ENCODE results near the gene ENPP7.
A peak's percentile ranks its signal among the peaks of the same experiment; 100 is the strongest.

The ENPP7 gene

DNA sequence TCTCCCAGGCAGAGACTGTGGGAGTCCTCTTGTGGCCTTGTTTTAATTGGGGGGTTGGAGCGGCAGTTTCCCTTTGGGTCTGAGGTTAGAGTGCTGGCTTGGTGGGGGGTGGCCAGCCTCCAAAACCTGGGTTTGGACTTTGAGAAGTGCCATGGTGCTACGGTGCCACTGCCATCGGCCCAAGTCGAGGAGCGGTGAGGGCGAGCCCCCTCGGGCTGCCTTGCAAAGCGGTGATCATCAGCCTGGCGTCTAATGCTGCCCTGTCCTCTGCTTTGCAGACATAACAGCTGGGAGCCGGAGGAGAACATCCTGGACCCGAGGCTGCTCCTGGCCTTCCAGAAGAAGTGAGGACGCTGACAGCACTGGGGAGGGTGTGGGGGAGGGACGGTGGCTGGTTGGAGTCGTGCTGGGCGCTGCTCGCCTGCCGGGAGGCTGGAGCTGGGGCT, 48.4 kb downstream of the ENPP7 start:
- DNase-seq, result peak; percentile 26

- DNase-seq, result peak; percentile 34
Measured at GRCh38 chr17:79779661-79780365, 49.1 kb downstream of the ENPP7 start.

DNA sequence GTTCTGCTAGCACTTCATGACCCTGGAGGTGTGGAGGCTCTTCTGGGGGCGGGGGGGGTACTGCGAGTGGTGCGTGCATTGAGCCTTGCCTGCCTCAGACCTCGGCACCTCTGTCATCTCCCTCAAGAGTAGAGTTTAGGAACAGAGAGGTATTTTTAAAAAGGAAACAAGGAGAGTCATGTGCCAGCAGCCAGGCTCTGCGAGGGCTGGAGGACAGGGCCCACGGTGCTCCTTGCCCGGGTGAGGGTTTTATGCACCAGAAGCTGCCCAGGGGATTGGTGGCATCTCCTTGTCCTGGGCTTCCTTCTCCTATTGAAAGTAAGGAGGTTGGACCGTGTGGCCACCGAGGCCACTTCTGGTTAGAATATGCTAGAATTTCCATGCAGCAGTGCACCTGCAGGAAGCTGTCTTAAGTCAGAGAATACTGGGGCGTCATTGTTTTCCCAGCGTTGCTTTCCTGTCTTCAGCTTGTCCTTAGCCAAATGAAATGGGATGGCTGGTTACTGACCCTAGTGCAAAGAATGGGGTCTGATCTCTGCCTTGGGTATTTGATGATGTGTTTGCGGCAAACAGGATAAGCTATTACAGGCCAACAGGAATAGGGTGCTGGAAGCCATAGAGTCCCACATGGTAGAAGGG, 50.4 kb downstream of the ENPP7 start:
- DNase-seq, result no peak

DNA sequence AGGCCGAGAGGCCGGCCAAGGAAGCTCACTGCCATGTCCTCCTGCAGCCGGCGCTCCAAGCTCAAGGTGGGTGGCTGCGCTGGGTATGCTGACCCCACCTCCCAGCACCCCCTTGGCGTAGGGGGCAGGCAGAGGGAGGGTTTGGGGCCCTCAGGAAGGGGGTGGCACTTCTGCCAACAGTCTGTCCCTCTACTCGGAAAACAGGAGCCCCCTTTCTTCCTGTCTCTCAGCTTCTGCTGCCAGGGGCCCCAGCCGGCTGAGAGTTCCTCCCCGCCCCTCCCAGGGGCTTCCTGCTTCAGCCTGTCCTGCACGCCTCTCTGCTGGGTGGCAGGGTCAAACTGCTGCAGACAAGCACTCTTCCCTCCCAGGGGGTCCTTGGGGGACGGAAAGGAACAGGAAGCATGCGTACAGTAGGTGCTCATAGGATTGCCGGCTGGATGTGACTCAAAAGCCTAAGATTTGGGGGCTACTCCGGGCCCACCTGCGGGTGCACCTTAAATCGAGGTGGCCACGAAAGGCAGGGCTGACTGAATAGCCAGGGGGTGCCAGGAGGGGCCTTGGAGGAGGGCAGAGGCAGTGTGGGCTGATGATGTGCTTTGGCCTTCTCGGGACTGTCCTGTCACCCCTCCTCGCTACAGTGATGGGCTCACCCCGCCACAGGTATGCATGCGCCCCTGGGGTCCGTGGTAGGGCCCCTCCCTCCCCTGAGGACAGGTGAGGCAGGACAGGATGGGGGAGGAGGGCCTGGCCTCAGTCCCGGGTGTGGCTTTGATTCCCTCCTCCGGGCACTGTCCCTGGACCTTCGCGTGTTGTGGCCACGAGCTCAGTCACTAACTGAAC, 51.2 kb downstream of the ENPP7 start:
- peak; percentile 63 for DNase-seq

GRCh38 chr17:79783891-79784290, 53.1 kb downstream of the ENPP7 start:
- no peak for DNase-seq

GRCh38 chr17:79784353-79785016, 53.7 kb downstream of the ENPP7 start:
- no peak for DNase-seq

GRCh38 chr17:79785017-79785899, 54.5 kb downstream of the ENPP7 start:
- no peak for DNase-seq

DNA sequence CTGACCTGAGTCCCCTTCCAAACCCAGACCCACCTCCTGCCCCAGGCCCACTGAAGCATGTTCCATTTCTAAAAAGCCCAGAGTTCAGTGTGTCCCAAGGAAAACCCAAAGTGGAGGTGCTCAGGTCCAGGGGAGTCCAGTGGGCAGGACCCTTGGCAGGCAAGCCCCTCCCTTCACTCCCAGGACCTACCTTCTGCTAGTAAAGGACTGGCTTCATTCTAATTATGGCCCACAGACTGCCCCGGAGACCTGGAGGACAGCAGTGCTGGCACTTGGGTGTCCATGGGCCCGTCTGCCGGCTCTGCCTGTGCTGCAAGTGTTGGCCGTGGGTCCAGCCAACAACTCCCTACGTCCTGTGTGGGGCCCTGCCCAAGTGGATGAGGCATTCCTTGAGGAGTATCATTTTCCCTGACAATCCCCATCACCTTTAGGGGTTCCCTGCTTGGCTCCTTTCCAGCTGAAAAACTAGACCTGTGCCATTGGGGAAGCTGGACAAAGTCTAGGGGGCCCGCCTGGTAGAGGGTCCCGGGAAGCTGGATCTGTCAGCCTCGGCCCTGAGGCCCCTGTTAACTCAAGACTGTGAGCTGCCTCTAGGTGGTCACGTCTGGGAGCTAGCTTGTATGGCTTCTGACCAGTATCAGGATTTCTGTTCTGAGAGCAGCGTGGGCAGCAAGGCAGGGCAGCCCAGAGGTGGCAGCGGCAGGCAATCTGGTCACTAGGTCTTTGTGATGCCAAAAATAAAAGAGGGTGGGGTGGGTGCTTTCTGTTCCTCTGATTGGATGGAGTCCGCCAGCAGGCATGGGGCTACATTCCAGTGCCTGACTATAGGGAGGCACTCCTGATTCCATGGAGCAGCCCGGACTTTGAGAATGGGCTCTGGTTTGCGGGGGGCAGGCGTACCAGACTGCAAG, 55.4 kb downstream of the ENPP7 start:
- no peak for DNase-seq

DNA sequence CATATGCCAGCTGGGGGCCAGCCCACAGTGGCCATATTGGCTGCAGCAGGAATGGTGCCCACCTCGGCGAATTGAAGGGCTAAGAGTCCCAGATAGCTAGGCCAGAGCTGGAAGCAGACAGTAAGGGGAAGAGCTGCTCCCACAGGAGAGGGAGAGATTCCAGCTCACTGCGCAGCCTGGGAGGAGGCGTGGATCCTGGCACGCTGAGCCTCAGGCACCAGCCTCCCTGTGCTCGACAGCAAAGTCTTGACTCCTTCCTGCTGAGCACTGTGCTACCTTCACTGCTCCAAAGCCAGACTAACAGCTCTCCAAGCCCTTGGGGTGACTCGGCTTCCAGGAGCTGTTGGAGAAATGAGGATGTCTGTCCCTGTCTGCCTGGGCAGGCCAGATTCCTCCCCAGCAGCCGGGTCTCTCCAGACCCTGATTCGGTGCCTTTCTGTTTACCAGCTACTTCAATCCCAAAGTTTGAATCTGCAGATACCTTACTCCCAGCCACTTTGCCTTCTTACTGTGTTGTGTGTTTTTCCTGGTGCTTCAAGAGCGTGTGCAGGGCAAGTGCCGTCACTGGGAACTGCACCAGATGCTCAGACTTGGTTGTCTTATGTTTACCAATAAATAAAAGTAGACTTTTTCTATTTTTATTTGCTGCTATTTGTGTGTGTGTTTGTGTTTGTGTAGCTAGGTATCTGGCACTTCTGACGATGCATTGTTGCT, 56.3 kb downstream of the ENPP7 start:
- DNase-seq, result no peak

GRCh38 chr17:79788455-79788854, 57.7 kb downstream of the ENPP7 start:
- no peak for DNase-seq

- no peak for DNase-seq
Measured at GRCh38 chr17:79788989-79789942, 58.5 kb downstream of the ENPP7 start.

DNA sequence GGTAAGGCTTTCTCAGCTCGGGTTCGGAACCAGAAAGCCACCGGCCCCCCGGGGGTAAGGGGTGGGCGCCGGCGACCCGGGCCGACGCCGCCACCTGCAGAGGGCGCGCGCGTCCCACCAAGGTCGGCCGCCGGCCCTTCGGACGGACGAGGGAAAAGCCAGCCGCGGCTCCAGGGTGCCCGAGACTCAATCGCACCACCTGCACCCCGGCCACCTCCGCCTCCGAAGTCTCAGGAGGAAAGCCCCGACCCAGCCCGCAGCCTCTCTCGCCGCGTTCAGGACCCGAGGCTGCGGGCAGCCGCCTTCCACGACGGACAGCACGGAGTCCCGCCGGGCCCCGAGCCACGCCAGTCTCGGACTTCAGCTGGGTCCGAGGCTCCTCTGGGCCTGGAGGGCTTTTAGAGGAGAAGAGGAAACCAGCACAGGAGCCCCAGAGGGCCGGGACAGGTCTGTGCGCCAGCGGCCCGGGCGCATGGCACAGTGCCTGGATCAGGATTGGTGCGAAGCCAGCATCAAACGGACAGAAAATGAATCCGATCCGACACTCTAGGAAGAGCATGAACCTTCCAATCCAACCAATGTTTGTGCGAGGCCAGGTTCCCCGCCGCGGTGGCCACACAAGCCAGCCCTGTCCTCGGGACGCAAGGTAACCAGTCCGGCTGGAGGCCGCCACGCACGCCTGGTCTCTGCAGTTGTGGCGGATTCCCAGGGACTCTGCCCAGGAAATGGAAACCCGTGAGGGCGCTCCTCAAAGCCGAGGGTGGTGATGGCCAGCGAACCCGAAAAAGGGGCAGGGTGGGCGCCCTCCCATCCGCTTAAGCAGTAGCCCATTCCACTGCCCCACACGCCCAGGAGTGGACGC, 59.4 kb downstream of the ENPP7 start:
- peak; percentile 60 for DNase-seq

GRCh38 chr17:79790805-79791734, 60.3 kb downstream of the ENPP7 start:
- DNase-seq, result no peak

DNA sequence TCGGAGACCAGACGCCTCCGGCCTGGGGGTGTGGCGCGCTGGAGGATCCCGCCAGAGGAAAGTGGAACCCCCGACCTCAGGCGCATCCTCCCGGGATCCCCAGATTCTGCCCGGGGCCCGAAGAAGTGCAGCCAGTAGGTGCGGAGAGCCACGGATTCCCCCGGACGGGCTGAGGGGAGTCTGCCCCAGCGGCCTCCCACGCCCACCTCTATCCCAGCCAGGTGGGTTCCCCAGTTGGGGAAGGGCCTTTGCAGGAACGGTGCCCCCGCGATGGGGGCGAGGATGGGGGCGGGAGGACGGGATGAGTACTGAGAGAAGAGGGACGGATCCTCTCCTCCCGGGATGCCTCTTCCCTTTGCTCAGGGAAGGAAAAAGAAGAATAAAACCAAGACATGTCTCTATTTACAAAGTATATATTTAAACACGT, 61.0 kb downstream of the ENPP7 start:
- no peak for DNase-seq

Data from hematopoietic multipotent progenitor cell treated with erythropoietin and hydrocortisone succinate and interleukin-3 and kit ligand, for 4 days (in vitro differentiated cells).